GM10266 (cell line): ENCODE measurements around the gene TSPO2.
"Not testable (repeated sequence)": the region's sequence is repeated elsewhere in the genome, so short reads cannot be mapped to it uniquely, and the experiment has no call there.

ENCODE experiments used
- DNase-seq: peaks from one replicate; pipeline ENCODE4 v3.0.0; 2012; ENCODE audit errors: extremely low spot score
- TF ChIP-seq, protein P1 (sequence below): IDR thresholded peaks from 2 replicates; pipeline ENCODE4 v1.5.1; 2012; ENCODE audit warnings: mild to moderate bottlenecking, low read depth; ENCODE audit not compliant: control insufficient read depth, insufficient read depth; ENCODE audit errors: missing control alignments

TSPO2 gene

DNA sequence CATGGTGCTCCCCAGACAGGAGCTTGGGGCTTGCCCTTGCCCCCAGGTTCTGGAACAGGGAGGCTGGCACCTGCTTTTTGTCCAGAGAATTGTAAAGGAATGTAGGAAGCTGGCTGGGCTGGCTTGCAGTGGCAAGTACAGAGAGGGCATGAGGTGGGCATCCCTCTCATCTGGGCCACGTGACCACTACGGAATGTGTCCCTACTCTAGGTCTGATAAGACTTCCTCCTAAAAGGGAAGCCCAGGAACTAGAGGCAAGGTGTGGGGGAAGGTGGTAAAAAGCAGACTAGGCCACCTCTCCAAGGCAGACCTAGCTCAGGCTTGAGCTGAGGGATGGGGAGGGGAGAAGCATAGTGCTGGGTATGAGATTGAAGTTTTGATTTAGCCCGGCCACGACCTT, 42.0 kb upstream of the TSPO2 start:
- no peak for DNase-seq
- TF ChIP-seq, protein P1, sequence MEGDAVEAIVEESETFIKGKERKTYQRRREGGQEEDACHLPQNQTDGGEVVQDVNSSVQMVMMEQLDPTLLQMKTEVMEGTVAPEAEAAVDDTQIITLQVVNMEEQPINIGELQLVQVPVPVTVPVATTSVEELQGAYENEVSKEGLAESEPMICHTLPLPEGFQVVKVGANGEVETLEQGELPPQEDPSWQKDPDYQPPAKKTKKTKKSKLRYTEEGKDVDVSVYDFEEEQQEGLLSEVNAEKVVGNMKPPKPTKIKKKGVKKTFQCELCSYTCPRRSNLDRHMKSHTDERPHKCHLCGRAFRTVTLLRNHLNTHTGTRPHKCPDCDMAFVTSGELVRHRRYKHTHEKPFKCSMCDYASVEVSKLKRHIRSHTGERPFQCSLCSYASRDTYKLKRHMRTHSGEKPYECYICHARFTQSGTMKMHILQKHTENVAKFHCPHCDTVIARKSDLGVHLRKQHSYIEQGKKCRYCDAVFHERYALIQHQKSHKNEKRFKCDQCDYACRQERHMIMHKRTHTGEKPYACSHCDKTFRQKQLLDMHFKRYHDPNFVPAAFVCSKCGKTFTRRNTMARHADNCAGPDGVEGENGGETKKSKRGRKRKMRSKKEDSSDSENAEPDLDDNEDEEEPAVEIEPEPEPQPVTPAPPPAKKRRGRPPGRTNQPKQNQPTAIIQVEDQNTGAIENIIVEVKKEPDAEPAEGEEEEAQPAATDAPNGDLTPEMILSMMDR: no peak

DNA sequence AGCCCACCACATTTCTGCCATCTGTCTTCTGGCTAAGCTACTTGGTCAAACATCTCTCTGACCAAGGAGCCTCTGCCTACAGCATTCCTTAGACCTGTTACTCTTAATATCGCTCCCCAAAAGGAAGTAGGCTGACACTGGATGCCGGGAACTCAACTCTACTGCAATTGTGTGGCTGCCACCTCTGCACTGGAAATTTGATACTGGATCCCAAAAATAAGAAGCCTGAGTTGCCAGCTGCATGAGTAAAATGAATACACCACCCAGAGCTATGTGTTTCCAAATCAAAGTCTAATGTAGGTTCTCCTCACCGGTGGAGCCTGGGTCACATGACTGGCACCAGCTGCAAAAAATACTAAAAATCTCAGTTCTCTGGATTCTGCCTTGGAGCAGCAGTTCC, 40.1 kb upstream of the TSPO2 start:
- DNase-seq: no peak
- TF ChIP-seq, protein P1: no peak

DNA sequence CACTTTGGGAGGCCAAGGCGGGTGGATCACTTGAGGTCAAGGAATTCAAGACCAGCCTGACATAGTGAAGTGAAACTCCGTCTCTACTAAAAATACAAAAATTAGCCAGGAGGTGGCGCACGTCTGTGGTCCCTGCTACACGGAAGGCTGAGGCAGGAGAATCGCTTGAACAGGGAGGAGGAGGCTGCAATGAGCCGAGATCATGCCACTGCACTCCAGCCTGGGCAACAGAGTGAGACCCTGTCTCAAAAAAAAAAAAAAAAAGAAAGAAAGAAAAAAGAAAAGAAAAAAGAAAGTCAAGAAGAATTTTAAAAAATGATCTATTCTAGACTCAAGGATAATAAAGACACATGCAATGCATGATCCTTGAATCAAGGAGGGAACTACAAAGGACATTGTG, 36.0 kb upstream of the TSPO2 start:
- TF ChIP-seq, protein P1: peak; percentile 68
- not testable (repeated sequence) for DNase-seq

GRCh38 chr6:41006980-41007379, 35.3 kb upstream of the TSPO2 start:
- DNase-seq: not testable (repeated sequence)

DNA sequence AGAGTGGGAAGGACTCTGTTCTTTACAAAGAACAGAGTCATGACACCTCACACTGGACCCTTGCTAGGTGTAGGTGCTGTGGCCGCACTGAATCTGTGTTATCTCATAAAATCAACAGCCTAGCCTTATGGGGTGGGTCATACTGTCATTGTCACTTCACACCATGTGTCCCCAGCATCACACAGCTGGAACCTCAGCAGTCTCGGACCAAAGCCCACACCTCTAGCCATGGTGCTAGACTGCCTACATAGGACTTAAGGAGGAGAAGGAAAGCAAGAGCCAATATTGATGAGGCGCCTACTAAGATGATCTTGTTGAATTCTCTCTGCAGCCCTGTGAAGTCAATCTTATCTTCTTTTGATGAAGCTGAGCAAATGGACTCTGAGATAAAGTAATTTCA, 34.3 kb upstream of the TSPO2 start:
- TF ChIP-seq, protein P1: no peak
- DNase-seq: no peak

- TF ChIP-seq, protein P1: no peak
- DNase-seq: no peak
These were observed 32.6 kb upstream of the TSPO2 start for GRCh38 chr6:41009669-41010068.

DNA sequence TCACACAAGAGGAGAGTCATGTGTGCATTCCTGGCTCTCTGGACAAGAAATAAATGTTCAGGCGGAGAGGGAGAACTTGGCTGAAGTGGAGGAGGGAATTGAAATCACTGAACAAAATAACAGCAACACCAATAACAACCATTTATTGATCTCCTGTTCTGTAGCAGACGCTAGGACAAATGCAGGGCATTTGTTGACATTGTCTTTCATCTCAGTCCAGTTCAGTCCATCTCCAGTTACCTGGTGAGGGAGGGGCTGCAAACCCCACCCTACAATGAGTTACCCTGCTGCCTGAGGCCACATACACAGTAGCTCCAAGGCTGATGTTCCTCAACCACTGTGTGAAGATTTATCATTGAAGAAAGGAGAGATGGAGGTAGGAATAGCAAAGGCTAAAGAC, 30.6 kb upstream of the TSPO2 start:
- no peak for DNase-seq
- TF ChIP-seq, protein P1: no peak

DNA sequence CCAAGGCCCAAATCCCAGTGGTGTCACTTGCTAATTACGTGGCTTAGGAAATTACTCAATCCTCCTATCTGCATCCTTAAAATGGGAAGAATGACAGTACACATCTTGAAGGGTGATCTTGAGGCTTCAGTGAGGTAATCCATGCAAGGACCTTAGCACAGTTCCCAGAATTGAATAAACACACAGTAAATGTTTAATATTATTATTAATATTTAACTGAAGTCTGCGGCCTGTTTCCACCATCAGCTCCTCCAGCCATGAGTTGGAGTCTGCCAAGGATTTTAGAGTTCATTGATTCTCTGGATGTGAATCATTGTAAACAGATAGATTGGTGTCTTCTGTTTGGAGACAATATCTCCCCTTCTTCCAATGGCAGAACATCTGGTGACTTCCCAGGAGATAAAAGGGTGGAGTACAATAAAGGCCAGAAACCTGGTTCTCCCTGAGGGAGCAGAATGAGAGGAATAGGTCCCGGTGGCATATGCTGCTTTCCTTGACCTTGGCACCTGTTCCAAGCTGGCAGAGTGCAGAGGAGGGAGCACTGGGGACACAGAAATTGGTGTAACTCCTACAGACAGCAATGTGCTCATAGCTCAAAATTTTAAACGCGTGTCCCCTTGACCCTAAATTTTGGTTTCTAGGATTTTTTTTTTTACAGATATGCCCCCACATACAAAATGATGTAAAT, 28.7 kb upstream of the TSPO2 start:
- TF ChIP-seq, protein P1: no peak
- no peak for DNase-seq
